Kidney (tissue), 14 donors: Measurements from ENCODE around the gene AHDC1. TPM values are rescaled to one million over a fixed set of nuclear protein-coding genes. Genes with fewer than 3 reads are reported as not detected.

ENCODE experiments used
- DNase-seq, 5 donors: peaks; one replicate each; pipeline ENCODE4 v3.0.0-alpha.2; 2013 to 2020
- FAIRE-seq: peaks from 2 replicates; lab custom pipeline; 2012; peaks lifted over from hg19 to GRCh38; lab: Jason Lieb, UNC
- H3K27ac ChIP-seq, 2 donors: one replicate each; pipeline ENCODE4 v1.7.0; 2013; ENCODE audit warnings: low read depth in 2 of 2, low read length in 2 of 2, inconsistent platforms in 1 of 2
- H3K27me3 ChIP-seq: one replicate; pipeline ENCODE4 v1.7.1; 2013; ENCODE audit warnings: low read length, inconsistent platforms; ENCODE audit not compliant: control insufficient read depth, insufficient read depth
- H3K36me3 ChIP-seq, 3 donors: one replicate each; pipeline versions ENCODE4 v1.7.0 to v1.7.1; 2013; ENCODE audit warnings: low read length in 3 of 3, control low read depth in 1 of 3, inconsistent platforms in 1 of 3; ENCODE audit not compliant: insufficient read depth in 3 of 3, control insufficient read depth in 2 of 3
- H3K4me1 ChIP-seq, 3 donors: one replicate each; pipeline versions ENCODE4 v1.7.0 to v1.7.1; 2013; ENCODE audit warnings: low read length in 3 of 3, inconsistent platforms in 1 of 3, low read depth in 1 of 3; ENCODE audit not compliant: control insufficient read depth in 2 of 3, insufficient read depth in 2 of 3
- H3K4me3 ChIP-seq, 3 donors: one replicate each; pipeline versions ENCODE4 v1.7.0 to v1.8.1; 2013; ENCODE audit warnings: low read length in 3 of 3, control low read depth in 1 of 3, inconsistent platforms in 1 of 3
- H3K9ac ChIP-seq, 3 donors: one replicate each; pipeline versions ENCODE4 v1.7.0 to v1.7.1; 2013; ENCODE audit warnings: low read length in 3 of 3, control low read depth in 1 of 3, inconsistent platforms in 1 of 3
- H3K9me3 ChIP-seq, 3 donors: one replicate each; pipeline versions ENCODE4 v1.7.0 to v1.7.1; 2013; ENCODE audit warnings: low read length in 3 of 3, control low read depth in 1 of 3, inconsistent platforms in 1 of 3; ENCODE audit not compliant: control insufficient read depth in 2 of 3, insufficient read depth in 1 of 3
- intact Hi-C: fragments of 100-400 bp; cut with DNase I; formaldehyde crosslinking; loops from one replicate; pipeline ENCODE4 v1.11.1; 2022
- polyA plus RNA-seq: library from polyadenylated mRNA; stranded (reverse); fragments of 350-450 nt; fragmentation: Illumina TruSeq; extraction: RNeasy Lipid Tissue Mini Kit (QIAGEN cat#74804); gene quantifications from one replicate; pipeline ENCODE4 v1.2.3, GENCODE V29; 2014; ENCODE audit warnings: low read depth, low replicate concordance; ENCODE audit not compliant: insufficient read depth
- total RNA-seq: library from RNA; stranded (reverse); fragmentation: NEBNext Ultra II Directional; extraction: Animal tissue kit (Norgen Biotek cat#: 25700); gene quantifications from one replicate; pipeline ENCODE4 v1.2.1, GENCODE V29; 2021
- TF ChIP-seq, protein P1 (sequence below): IDR thresholded peaks from 3 replicates; pipeline ENCODE4 v1.5.1; 2012; ENCODE audit warnings: mild to moderate bottlenecking, moderate library complexity, borderline replicate concordance; ENCODE audit not compliant: insufficient read depth; ENCODE audit errors: extremely low read depth
- donor health status: control.
- donor health status: control.
- donor health status: control.
- donor health status: control.
- donor health status: control.
- donor health status: DM: yes; HTN: yes; CAD: no.
- donor health status: Normal renal cell carcinoma (clear cell type).

AHDC1 gene
- total and polyA plus RNA-seq, 2 donors from 2014 or later, result 8.5 to 48.2 TPM

GRCh38 chr1:27612718-27613117 is 8.8 kb upstream of the AHDC1 start:
- Histone ChIP-seq H3K27me3 (no peaks in the 10 kb centered on the region), H3K27ac (no peak overlapping the region), H3K4me3 (no peak overlapping the region), H3K9me3 (no peaks in the 10 kb centered on the region), H3K36me3 (no peaks in the 10 kb centered on the region), H3K4me1 (peaks cover 0 to 4% (median under 1%) of the 10 kb centered on the region in 3 donors), H3K9ac (no peak overlapping the region)
- DNase-seq (no peak), FAIRE-seq (no peak)
- intact Hi-C loops, result loop anchor here (5.0 to 10.0 kb wide), 2 partner anchors 50 to 198 kb away; no protein-coding TSS in a partner anchor
- TF ChIP-seq, protein P1, sequence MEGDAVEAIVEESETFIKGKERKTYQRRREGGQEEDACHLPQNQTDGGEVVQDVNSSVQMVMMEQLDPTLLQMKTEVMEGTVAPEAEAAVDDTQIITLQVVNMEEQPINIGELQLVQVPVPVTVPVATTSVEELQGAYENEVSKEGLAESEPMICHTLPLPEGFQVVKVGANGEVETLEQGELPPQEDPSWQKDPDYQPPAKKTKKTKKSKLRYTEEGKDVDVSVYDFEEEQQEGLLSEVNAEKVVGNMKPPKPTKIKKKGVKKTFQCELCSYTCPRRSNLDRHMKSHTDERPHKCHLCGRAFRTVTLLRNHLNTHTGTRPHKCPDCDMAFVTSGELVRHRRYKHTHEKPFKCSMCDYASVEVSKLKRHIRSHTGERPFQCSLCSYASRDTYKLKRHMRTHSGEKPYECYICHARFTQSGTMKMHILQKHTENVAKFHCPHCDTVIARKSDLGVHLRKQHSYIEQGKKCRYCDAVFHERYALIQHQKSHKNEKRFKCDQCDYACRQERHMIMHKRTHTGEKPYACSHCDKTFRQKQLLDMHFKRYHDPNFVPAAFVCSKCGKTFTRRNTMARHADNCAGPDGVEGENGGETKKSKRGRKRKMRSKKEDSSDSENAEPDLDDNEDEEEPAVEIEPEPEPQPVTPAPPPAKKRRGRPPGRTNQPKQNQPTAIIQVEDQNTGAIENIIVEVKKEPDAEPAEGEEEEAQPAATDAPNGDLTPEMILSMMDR, result no peak

DNA sequence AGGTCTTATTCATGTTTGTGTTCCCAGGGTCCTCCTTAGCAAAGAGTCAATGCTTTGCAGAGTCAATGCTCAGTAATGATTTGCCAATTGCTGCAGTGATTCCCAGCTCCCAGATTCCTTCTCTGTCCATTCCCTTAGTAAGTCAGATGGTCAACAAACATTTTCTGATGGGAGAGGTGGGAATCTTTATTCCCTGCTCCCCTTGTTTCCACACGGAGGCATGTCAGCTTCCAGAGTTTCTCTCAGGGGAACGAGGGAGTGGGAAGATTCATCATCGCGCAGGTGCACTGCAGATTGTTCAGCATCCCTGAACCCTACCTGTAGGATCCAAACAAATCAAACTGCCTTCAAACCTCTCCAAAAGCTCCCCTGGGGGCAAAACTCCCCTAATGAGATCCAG is 7.5 kb upstream of the AHDC1 start:
- Histone ChIP-seq H3K27ac (no peak overlapping the region), H3K9me3 (no peaks in the 10 kb centered on the region), H3K36me3 (no peaks in the 10 kb centered on the region), H3K4me3 (no peak overlapping the region), H3K9ac (no peak overlapping the region), H3K4me1 (peaks cover 0 to 6% (median 4%) of the 10 kb centered on the region in 3 donors), H3K27me3 (no peaks in the 10 kb centered on the region)
- TF ChIP-seq, protein P1, result no peak
- DNase-seq (no peak), FAIRE-seq (no peak)
- intact Hi-C loops, result loop anchor here (5.0 to 10.0 kb wide), 2 partner anchors 51 to 197 kb away; no protein-coding TSS in a partner anchor

GRCh38 chr1:27609618-27610240 is 5.8 kb upstream of the AHDC1 start:
- TF ChIP-seq, protein P1, result no peak
- peaks cover 0 to 6% (median 6%) of the 10 kb centered on the region in 3 donors for H3K4me1 ChIP-seq
- no peaks in the 10 kb centered on the region for H3K36me3 ChIP-seq
- no peak overlapping the region for H3K4me3 ChIP-seq
- FAIRE-seq, result no peak
- H3K9me3 ChIP-seq, result no peaks in the 10 kb centered on the region
- H3K27me3 ChIP-seq, result no peaks in the 10 kb centered on the region
- no peak overlapping the region for H3K9ac ChIP-seq
- DNase-seq, result no peak
- intact Hi-C loops, result loop anchor here (5.0 to 10.0 kb wide), 3 partner anchors 53 to 305 kb away; no protein-coding TSS in a partner anchor
- H3K27ac ChIP-seq, result no peak overlapping the region
